ENCODE measurements around the gene TANK. TPM values are rescaled to one million over a fixed set of nuclear protein-coding genes. Genes with fewer than 3 reads are reported as not detected.

Gene TANK
- total RNA-seq, 4 donors from 2014 or later = 34.8 to 83.7 (median 60.7) TPM

- no peak for DNase-seq
- peak overlapping the region in 3 of 4 donors; percentile 11 to 60 (median 28) for H3K4me3 ChIP-seq
- H3K36me3 ChIP-seq = no peaks in the 10 kb centered on the region
- H3K27me3 ChIP-seq = no peaks in the 10 kb centered on the region
- no peaks in the 10 kb centered on the region for H3K9me3 ChIP-seq
- intact Hi-C loops (cut with DNase I) = no loop called here
- 49 to 59% methylated on average over 3 of the region's 3 CpGs for WGBS, 2 donors
- H3K27ac ChIP-seq = peak overlapping the region in 2 of 4 donors; percentile 48 to 74
- TF ChIP-seq POLR2A (IDR thresholded peaks at IDR 0.05) (no peak), CTCF (IDR thresholded peaks at IDR 0.05) (no peak)
- peaks cover 0 to 51% (median 9%) of the 10 kb centered on the region in 3 donors for H3K4me1 ChIP-seq
These were observed 20.9 kb upstream of the TANK start for GRCh38 chr2:161139098-161139987.

- Histone ChIP-seq H3K4me3 (peak overlapping the region in 1 of 4 donors; percentile 19), H3K36me3 (no peaks in the 10 kb centered on the region), H3K27ac (no peak overlapping the region), H3K27me3 (no peaks in the 10 kb centered on the region), H3K9me3 (no peaks in the 10 kb centered on the region), H3K4me1 (peaks cover 0 to 34% (median 0%) of the 10 kb centered on the region in 3 donors)
- intact Hi-C loops (cut with DNase I) = no loop called here
- DNase-seq = no peak
- WGBS, 2 donors = 65 to 76% methylated on average over 2 of the region's 2 CpGs
- TF ChIP-seq POLR2A (IDR thresholded peaks at IDR 0.05) (no peak), CTCF (IDR thresholded peaks at IDR 0.05) (no peak)
These were observed 19.2 kb upstream of the TANK start for GRCh38 chr2:161141033-161141432.

- no peak for TF ChIP-seq POLR2A (IDR thresholded peaks at IDR 0.05)
- TF ChIP-seq CTCF (IDR thresholded peaks at IDR 0.05) = no peak
- Histone ChIP-seq H3K27me3 (no peaks in the 10 kb centered on the region), H3K4me1 (no peaks in the 10 kb centered on the region), H3K36me3 (no peaks in the 10 kb centered on the region), H3K4me3 (no peak overlapping the region), H3K9me3 (peaks cover 0 to 26% (median 22%) of the 10 kb centered on the region in 3 donors), H3K27ac (no peak overlapping the region)
- no peak for DNase-seq
- intact Hi-C loops (cut with DNase I) = no loop called here
These were observed 13.9 kb upstream of the TANK start for GRCh38 chr2:161146209-161146775.

GRCh38 chr2:161146996-161147395, 13.2 kb upstream of the TANK start:
- WGBS, 2 donors = 80% methylated on average over 1 of the region's 3 CpGs; no CpG with 5 or more reads in 1 of the 2 donors
- Histone ChIP-seq H3K27me3 (no peaks in the 10 kb centered on the region), H3K27ac (no peak overlapping the region), H3K4me1 (no peaks in the 10 kb centered on the region), H3K4me3 (no peak overlapping the region), H3K36me3 (no peaks in the 10 kb centered on the region), H3K9me3 (peaks cover 0 to 33% (median 27%) of the 10 kb centered on the region in 3 donors)
- no peak for DNase-seq
- intact Hi-C loops (cut with DNase I) = no loop called here
- TF ChIP-seq CTCF (IDR thresholded peaks at IDR 0.05) (no peak), POLR2A (IDR thresholded peaks at IDR 0.05) (no peak)

- 88 to 94% methylated on average over 1 of the region's 1 CpG for WGBS, 2 donors
- no peak for DNase-seq
- Histone ChIP-seq H3K27me3 (no peaks in the 10 kb centered on the region), H3K4me3 (no peak overlapping the region), H3K4me1 (no peaks in the 10 kb centered on the region), H3K9me3 (peaks cover 0 to 40% (median 27%) of the 10 kb centered on the region in 3 donors), H3K36me3 (no peaks in the 10 kb centered on the region), H3K27ac (no peak overlapping the region)
- intact Hi-C loops (cut with DNase I) = no loop called here
- TF ChIP-seq POLR2A (IDR thresholded peaks at IDR 0.05) (no peak), CTCF (IDR thresholded peaks at IDR 0.05) (no peak)
These were observed 12.4 kb upstream of the TANK start for GRCh38 chr2:161147856-161148255.

All from esophagus squamous epithelium (tissue), 5 donors.